Right lobe of liver (tissue), 6 donors: ENCODE data around the gene SPACA7. TPM values are rescaled to one million over a fixed set of nuclear protein-coding genes. Genes with fewer than 3 reads are reported as not detected.

Experiments used
- ATAC-seq, 4 donors: fragments of 200-7000 bp; cut with Tn5 transposase; one replicate each; pipeline ENCODE4 v1.9.1; 2020; ENCODE audit warnings: mild to moderate bottlenecking in 4 of 4, moderate library complexity in 4 of 4
- DNase-seq, 3 donors: peaks; one replicate each; pipeline ENCODE4 v3.0.0-alpha.2; 2020
- H3K27ac ChIP-seq, 3 donors: fragments of 200-600 bp; one replicate each; pipeline ENCODE4 v1.8.0; 2022
- H3K27me3 ChIP-seq, 2 donors: fragments of 200-600 bp; one replicate each; pipeline ENCODE4 v1.8.0; 2022
- H3K36me3 ChIP-seq, 4 donors: fragments of 200-600 bp; sonication (generic) in 1 of 4; one replicate each; pipeline versions ENCODE4 v1.5.1 to v1.8.0; 2017 to 2022; ENCODE audit warnings: control low read depth in 1 of 4
- H3K4me1 ChIP-seq, 4 donors: fragments of 200-600 bp; sonication (generic) in 1 of 4; one replicate each; pipeline versions ENCODE4 v1.5.1 to v1.8.0; 2017 to 2022; ENCODE audit warnings: control low read depth in 1 of 4
- H3K4me3 ChIP-seq, 3 donors: fragments of 200-600 bp; one replicate each; pipeline ENCODE4 v1.8.0; 2022
- H3K9me3 ChIP-seq, 4 donors: fragments of 200-600 bp; sonication (generic) in 1 of 4; one replicate each; pipeline versions ENCODE4 v1.5.1 to v1.8.0; 2017 to 2022; ENCODE audit warnings: control low read depth in 1 of 4
- POLR2A ChIP-seq: fragments of 450-650 bp; IDR thresholded peaks from one replicate; pipeline ENCODE4 v1.6.1; 2017; ENCODE audit warnings: antibody characterized with exemption, mild to moderate bottlenecking
- WGBS: methylation state at CpG from one replicate; pipeline ENCODE4 v1.1.6; 2018; ENCODE audit warnings: low coverage, low lambda C conversion rate; ENCODE audit not compliant: insufficient coverage; ENCODE audit errors: missing lambda C conversion rate; 5-methylcytosine and 5-hydroxymethylcytosine counted together
- intact Hi-C, 2 donors: fragments of 100-400 bp; cut with DNase I; formaldehyde crosslinking; loops; one replicate each; pipeline versions ENCODE4 v1.11.2 to v1.14.1; 2022
- total RNA-seq, 6 experiments: library from RNA; depleted of rRNA in 2 of 6; stranded (reverse); fragments of >200 nt in 2 of 6; fragmentation: NEBNext Ultra II Directional in 3 of 6; extraction: Animal tissue kit (Norgen Biotek cat#: 25700) in 3 of 6; gene quantifications; one replicate each; pipeline versions ENCODE4 v1.1.0 to v1.2.4, GENCODE V29; 2016 to 2023
- TF ChIP-seq, protein P1 (sequence below), 4 donors: fragments of 200-600 bp in 3 of 4; fragments of 450-650 bp in 1 of 4; IDR thresholded peaks; one replicate each; pipeline versions ENCODE4 v1.5.1 to v1.8.0; 2016 to 2022; ENCODE audit warnings: antibody characterized with exemption in 4 of 4, mild to moderate bottlenecking in 2 of 4
- donor health status: DM: no; HTN: yes; CAD: no.
- donor health status: DM: no; HTN: no; CAD: no.
- donor health status: DM: no; HTN: no; CAD: no.
- donor health status: DM: no; HTN: yes; CAD: no.
- donor health status: DM: no; HTN: yes; CAD: no.

SPACA7 gene
- total RNA-seq, 6 experiments from 2014 or later, result not detected

DNA sequence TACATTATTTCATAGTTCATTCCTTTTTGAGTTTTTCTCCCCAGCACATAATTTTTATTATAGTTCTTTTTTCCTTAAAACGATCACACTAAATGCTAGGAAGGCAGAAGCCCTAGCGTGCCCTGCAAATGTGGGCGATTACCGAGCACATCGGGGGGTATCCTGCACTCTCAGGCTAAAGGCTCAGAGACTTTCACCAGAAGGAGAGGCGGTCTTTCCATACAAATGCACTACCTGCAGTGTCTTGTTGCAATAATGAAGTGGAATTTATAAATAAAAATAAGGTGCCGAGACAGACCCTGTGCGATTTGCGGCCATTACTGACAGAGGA, 29.3 kb upstream of the SPACA7 start:
- intact Hi-C loops, result no loop called here
- Histone ChIP-seq H3K4me3 (no peak overlapping the region), H3K9me3 (no peaks in the 10 kb centered on the region), H3K27me3 (no peaks in the 10 kb centered on the region), H3K27ac (no peak overlapping the region), H3K4me1 (no peaks in the 10 kb centered on the region), H3K36me3 (no peaks in the 10 kb centered on the region)
- DNase-seq, result no peak
- no peak for ATAC-seq
- TF ChIP-seq, protein P1, sequence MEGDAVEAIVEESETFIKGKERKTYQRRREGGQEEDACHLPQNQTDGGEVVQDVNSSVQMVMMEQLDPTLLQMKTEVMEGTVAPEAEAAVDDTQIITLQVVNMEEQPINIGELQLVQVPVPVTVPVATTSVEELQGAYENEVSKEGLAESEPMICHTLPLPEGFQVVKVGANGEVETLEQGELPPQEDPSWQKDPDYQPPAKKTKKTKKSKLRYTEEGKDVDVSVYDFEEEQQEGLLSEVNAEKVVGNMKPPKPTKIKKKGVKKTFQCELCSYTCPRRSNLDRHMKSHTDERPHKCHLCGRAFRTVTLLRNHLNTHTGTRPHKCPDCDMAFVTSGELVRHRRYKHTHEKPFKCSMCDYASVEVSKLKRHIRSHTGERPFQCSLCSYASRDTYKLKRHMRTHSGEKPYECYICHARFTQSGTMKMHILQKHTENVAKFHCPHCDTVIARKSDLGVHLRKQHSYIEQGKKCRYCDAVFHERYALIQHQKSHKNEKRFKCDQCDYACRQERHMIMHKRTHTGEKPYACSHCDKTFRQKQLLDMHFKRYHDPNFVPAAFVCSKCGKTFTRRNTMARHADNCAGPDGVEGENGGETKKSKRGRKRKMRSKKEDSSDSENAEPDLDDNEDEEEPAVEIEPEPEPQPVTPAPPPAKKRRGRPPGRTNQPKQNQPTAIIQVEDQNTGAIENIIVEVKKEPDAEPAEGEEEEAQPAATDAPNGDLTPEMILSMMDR (IDR thresholded peaks at IDR 0.05), result no peak
- TF ChIP-seq POLR2A, result no peak
- WGBS, result 17% methylated on average over 9 of the region's 9 CpGs

DNA sequence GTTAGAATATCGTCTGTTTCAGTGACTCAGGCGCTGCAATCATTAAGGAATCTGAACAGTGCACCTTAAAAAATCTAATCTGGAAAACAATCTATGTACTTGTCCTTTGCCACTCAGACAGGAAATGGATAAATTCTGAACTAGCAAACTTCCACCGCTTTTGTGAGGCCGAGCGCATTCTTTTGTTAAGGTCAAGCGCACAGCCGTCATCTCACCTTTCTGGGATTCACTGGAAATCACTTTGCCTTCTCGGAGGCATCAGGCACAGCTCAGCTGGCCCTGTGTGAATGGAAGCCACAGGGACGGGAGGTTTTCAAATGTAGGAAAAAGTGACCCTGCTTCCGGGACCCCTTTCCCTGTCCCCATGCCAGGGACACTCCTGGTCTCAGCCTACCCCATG, 28.2 kb upstream of the SPACA7 start:
- no peaks in the 10 kb centered on the region for H3K9me3 ChIP-seq
- intact Hi-C loops, result no loop called here
- H3K27ac ChIP-seq, result no peak overlapping the region
- no peaks in the 10 kb centered on the region for H3K4me1 ChIP-seq
- no peaks in the 10 kb centered on the region for H3K27me3 ChIP-seq
- WGBS, result 47% methylated on average over 7 of the region's 10 CpGs
- no peak for DNase-seq
- H3K4me3 ChIP-seq, result no peak overlapping the region
- no peak for TF ChIP-seq POLR2A
- TF ChIP-seq, protein P1 (IDR thresholded peaks at IDR 0.05), result no peak
- H3K36me3 ChIP-seq, result no peaks in the 10 kb centered on the region
- no peak for ATAC-seq

DNA sequence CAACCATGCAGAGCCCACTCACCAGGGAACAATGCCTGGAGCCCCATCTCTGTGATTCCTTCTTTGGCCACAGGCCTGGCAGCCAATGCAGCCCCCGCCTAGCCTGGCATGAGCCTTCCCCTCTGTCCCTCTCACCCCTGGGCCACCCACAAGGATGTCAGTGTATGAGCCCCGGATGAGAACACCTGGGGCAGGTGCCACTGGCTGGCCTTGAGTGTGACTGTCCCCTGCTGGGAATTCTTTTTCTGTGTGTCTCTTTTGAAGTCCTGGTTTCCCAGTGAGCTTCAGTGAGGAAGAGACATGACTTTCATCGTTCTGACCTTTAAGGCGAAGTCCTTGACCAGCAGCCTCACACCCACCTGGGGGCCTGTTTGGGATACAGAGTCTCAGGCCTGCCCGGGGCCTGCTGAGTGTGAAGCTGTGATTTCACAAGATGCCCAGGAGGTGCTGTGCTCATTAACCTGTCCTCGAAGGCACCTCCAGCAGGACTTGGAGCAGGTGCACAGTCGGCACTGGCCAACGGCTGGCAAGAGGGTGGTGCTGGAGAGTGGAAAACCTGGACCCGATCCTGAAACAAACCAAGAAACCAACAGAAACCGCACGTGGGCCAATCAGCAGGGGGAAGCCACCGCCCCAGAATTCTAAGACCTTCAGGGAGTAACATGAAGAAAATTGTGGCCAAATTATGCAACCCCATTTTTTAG, 27.4 kb upstream of the SPACA7 start:
- Histone ChIP-seq H3K4me1 (no peaks in the 10 kb centered on the region), H3K4me3 (no peak overlapping the region), H3K9me3 (no peaks in the 10 kb centered on the region), H3K36me3 (no peaks in the 10 kb centered on the region), H3K27me3 (no peaks in the 10 kb centered on the region), H3K27ac (no peak overlapping the region)
- ATAC-seq (no peak), DNase-seq (no peak)
- TF ChIP-seq, protein P1 (IDR thresholded peaks at IDR 0.05), result peak in 1 of 4 donors; percentile 17
- no peak for TF ChIP-seq POLR2A
- WGBS, result 44% methylated on average over 7 of the region's 12 CpGs
- intact Hi-C loops, result no loop called here

DNA sequence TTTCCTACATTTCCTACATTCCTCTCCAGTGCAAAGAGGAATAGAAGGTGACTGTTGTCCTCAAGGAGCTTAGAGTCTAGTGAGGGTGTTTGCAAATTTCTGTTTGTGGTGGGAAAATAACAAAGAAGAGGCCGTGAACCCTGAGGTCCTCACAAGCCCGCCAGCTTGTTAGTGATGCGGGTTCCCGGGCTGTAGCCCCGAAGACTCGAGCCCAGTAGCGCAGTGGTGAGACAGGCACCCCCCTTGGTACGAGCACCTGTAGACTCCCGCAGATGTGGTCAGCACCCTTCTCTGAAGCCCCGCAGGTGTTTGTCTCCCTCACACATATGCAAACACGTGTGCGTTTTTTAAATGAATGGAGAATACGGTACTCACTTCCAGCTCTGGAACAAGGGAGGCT, 26.5 kb upstream of the SPACA7 start:
- Histone ChIP-seq H3K27ac (no peak overlapping the region), H3K27me3 (no peaks in the 10 kb centered on the region), H3K9me3 (no peaks in the 10 kb centered on the region), H3K4me3 (no peak overlapping the region), H3K36me3 (no peaks in the 10 kb centered on the region), H3K4me1 (no peaks in the 10 kb centered on the region)
- WGBS, result 56% methylated on average over 2 of the region's 13 CpGs
- intact Hi-C loops, result no loop called here
- TF ChIP-seq, protein P1 (IDR thresholded peaks at IDR 0.05), result no peak
- TF ChIP-seq POLR2A, result no peak
- DNase-seq, result no peak
- ATAC-seq, result no peak

DNA sequence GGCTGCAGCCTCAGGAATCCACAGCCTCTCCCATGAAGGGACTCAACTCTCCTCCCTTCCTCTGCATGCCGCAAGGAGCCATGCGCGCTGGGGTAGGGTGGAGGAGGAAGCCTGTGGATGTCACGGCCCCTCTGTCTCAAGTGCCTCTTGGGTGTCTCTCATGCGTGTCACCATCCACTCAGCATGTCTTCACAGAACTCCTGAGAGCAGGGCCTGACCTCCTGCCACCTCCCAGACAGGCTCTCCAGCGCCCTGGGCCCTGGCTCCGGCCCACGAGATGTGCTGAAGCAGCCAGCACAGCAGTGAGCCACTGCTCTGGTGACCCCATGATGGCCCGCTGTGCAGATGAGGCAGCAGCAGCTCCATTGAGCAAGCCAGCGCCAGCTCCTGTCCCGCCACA, 25.9 kb upstream of the SPACA7 start:
- no peaks in the 10 kb centered on the region for H3K4me1 ChIP-seq

More for the DNA sequence above, 25.9 kb upstream of the SPACA7 start:
- Histone ChIP-seq H3K4me3 (no peak overlapping the region), H3K27me3 (no peaks in the 10 kb centered on the region), H3K27ac (no peak overlapping the region), H3K36me3 (no peaks in the 10 kb centered on the region), H3K9me3 (no peaks in the 10 kb centered on the region)
- no peak for TF ChIP-seq POLR2A
- TF ChIP-seq, protein P1 (IDR thresholded peaks at IDR 0.05), result no peak
- 77% methylated on average over 5 of the region's 11 CpGs for WGBS
- intact Hi-C loops, result no loop called here
- DNase-seq (no peak), ATAC-seq (no peak)
